ENCODE data around the gene FIBIN.
"Not testable (repeated sequence)": the region's sequence is repeated elsewhere in the genome, so short reads cannot be mapped to it uniquely, and the experiment has no call there.

FIBIN gene

DNA sequence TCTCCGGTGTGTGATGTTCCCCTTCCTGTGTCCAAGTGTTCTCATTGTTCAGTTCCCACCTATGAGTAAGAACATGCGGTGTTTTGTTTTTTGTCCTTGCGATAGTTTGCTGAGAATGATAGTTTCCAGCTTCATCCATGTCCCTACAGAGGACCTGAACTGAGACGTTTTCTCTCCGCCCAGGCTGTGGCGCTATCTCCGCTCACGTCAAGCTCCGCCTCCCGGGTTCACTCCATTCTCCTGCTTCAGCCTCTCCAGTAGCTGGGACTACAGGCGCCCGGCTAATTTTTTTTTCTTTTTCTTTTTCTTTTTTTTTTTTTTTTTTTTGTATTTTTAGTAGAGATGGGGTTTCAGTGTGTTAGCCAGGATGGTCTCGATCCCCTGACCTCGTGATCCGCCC, 16.7 kb upstream of the FIBIN start:
- DNase-seq (ENCODE audit: low read depth) = not testable (repeated sequence)

DNA sequence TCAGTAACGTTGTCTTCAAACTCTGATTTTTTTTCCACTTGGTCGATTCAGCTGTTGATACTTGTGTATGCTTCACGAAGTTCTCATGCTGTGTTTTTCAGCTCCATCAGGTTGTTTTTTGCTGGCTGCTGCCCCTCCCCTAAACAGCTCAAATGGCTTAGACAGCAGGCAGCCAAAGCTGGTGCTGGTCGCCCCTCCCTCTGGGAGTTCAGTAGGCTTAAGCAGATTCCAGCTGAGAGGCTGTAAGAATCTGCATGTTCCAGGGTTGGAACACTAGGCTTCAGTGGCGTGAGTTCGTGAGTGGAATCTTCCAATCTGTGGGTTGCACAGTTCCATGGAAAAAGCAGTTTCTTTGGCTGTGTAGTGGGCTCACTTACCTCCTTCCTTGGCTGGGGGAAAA, 10.3 kb upstream of the FIBIN start:
- DNase-seq (ENCODE audit: low read depth) = no peak

DNA sequence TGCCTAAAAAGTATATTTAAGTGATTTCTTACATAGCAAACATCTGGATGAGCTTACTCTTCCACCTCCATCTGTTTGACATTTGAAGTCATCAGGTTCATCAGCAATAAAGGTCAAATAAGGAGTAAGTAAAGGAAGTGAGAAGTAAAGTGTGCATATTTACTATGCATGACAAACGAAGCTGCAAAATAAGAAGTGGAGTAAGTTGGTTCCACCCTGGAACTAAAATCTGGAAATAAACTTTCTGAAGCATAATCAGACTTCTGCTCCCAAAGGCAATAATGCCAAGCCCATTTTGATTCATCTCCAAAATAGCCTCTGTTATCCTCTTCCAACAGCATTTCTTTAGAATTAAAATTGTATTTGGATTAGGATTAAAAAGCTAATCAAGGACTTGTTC, 8.4 kb upstream of the FIBIN start:
- DNase-seq (ENCODE audit: low read depth) = no peak

DNA sequence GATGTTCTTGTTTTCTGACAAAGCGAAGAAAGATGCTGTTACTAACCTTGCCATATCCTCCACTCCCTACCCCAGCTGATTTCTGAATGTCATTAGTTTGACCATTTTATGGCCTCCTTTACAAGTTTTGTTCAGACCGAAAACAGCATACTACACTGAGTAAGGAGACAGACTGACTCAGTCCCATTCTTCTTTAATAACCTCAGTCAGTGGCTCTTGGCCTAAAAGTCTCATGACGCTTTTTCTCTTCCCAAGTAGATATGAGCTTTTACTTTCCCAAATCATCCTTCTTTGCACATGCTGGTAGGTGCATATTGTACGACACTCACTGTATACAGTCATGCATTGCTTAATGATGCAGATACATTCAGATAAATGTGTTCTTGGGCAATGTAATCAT, 8.0 kb upstream of the FIBIN start:
- no peak for DNase-seq (ENCODE audit: low read depth)

DNA sequence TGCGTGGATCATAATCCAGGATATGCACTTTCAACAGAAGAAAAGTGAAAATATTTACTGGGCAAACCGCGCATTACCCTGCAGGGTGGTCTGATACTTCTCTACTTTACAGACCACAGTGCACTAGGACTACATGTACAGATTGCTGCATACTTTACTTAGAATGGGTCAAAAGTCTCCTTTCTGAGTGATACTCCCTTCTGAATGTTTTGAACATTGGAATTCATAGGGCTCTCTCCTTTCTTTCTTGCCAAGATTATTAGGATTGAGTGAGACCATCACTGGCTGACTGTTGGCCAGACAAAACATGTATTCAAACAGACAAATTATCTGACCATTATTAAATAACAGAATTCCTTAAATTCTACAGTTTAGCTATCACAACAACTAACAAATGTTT, 6.6 kb upstream of the FIBIN start:
- DNase-seq (ENCODE audit: low read depth) = no peak

DNA sequence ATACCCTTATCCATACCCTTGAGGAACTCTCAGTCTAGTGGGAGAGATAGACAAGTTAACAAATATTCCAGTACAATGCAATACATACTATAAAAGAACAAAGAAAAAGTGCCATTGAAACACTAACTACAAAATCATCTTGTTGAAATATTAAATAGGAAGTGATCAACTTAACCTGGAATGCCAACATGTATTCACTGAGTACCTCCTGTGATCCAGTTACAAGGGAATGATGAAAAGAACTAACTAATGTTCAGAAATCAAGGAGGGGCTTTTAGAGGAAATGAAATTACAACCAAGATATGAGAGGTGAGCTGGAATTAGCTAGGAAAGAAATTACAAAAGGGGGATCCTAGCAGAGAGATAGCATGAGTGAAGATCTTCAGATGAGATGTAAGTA, 6.2 kb upstream of the FIBIN start:
- DNase-seq (ENCODE audit: low read depth) = no peak

DNA sequence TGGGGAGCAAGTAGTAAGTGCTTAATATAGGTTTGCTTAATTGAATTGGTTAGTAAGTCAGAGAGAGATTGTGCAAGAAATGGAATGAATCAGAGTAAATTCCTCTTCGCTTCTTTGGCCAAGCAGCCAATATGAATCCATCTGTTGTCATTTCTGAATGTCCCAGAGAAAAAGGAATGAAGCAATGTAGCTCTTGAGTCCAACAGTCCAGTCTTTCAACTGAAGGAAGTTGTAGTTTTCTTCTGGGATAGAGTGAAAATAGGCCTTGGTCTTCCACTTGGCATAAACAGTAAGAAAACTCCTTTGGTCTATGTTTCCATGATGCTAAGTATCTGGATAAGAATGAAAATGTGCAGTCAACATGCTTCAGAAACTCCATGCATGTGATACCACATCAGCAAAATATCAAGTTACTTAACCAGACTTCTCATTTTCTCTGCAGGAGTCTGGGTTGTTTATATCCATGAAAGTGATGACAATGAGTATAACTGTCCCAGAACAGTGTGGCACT, 1.8 kb upstream of the FIBIN start:
- DNase-seq (ENCODE audit: low read depth) = no peak

DNA sequence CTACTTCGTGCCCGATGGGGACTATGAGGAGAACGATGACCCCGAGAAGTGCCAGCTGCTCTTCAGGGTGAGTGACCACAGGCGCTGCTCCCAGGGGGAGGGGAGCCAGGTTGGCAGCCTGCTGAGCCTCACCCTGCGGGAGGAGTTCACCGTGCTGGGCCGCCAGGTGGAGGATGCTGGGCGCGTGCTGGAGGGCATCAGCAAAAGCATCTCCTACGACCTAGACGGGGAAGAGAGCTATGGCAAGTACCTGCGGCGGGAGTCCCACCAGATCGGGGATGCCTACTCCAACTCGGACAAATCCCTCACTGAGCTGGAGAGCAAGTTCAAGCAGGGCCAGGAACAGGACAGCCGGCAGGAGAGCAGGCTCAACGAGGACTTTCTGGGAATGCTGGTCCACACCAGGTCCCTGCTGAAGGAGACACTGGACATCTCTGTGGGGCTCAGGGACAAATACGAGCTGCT, 751 bp downstream of the FIBIN start:
- DNase-seq (ENCODE audit: low read depth) = no peak

DNA sequence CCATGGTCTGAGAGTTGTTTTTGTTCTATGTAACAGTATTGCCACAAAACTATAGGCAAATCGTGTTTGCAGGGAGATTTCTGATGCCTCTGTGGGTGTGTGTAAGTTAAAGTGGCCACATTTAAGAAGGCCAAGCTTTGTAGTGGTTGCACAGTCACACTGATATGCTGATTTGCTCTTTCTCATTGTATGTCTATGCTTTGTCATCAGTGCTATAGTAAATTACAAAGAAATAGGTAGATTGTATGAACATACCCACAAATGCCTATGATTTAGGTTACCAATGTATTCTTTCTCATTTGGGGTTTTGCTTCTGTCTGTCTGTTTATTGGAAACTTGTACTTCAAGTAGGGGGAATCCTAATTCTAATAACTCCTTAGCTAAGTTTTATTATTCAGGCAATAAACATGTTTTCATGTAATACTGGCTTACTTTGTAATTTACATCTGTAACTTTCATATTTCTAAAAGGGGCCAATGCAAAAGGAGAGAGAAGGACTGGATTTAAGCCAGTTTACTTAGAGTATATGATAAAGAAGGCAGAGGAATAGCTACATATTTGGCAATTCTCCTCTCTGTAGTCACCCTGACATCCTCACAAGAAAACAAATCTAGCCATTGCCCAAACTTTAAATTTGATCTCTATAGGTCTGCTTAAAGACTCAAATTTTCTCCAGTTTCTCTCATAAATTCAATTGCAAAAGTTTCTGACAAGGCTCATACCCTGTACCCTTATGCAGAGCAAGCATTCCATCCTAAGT, 2.0 kb downstream of the FIBIN start:
- no peak for DNase-seq (ENCODE audit: low read depth)

DNA sequence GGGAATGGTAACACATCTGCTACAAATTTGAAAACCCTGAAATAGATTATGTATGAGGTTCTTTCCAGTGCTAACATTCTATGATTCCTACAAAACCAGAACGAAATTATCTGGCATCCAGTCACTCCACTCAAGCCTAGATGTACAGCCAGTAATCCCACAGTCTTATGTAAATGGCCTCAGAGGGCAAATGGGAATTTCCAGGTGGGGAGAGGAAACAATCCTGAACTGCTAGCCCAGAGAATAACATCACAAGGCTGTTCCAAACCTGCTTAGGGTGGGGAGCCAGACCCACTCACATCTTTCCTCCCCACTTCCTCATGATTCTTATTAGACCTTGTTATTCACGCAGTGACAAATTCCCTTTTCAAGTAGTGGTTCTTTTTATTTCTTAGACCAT, 3.5 kb downstream of the FIBIN start:
- no peak for DNase-seq (ENCODE audit: low read depth)

DNA sequence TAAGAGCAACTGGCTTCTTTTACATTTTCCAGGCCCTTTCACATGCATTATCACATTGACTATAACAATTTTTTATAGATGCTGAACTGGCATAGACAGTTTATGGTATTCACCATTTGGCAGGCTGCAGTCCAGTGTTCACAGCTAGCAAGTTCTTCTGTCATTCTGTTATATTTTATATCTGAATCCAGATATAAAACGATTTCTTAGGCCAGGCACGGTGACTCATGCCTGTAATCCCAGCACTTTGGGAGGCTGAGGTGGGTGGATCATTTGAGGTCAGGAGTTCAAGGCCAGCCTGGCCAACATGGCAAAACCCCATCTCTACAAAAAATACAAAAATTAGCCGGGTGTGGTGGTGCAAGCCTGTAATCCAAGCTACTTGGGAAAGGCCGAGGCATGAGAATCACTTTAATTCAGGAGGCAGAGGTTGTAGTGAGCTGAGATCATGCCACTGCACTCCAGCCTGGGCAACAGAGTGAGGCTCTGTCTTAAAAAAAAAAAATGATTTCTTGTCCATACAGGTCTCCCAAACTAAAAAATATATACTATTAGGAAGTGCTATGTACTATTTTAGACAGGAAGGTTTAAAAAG, 7.3 kb downstream of the FIBIN start:
- DNase-seq (ENCODE audit: low read depth) = not testable (repeated sequence)

DNA sequence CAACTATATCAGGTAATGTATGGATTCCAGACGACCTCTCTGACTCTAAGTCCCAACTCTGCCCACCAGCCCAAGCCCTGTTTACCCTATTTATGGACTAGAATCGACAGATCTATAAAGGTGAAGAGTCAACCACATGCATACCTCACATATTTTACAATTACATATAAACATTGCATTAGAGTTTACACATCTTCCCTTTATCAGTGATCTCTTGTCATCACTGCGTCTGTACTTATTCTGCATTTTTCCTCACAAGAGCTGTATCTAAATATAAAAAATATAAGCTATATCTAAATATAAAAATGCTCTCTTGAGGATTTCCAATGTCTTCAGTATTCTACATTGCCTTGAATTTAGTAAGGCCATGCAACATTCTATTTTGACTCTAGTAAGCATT, 8.5 kb downstream of the FIBIN start:
- DNase-seq (ENCODE audit: low read depth) = no peak

DNA sequence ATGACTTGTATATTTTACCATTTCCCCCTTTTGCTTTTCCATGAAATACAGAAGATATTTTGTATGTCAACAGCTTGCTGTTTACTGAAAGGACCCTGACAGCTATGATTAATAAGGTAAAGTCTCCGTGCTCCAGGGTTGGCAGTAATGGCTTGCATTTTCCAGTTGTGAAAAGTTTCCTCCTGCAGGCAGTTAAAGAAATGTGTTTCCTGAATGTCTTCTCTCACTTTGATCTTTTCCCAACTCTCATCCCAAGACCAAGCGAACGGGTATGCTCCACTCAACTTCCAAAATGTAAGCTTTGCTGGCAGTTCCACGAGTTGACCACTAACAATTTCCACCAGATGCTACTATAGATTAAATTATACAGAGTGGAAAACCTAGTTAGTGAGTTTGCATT, 8.9 kb downstream of the FIBIN start:
- no peak for DNase-seq (ENCODE audit: low read depth)

DNA sequence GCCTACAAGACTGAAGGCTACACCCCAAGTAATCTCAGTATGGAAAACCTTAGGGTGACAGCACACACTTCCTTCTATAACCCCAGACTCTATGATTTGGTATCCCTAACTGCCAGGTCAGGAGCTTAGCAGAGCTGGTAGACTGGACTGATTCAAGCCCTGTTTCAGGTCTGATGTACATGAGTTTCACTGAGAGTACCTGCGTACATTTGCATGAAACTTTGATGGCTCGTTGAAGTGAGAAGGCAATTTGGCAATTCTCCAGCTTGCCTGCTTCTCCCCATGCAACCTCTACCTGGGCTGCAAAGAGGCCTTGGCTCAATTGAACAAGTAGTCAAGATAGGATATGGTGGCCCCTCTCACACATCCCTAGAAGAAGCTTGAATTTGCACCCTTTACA, 10.2 kb downstream of the FIBIN start:
- DNase-seq (ENCODE audit: low read depth) = no peak

DNA sequence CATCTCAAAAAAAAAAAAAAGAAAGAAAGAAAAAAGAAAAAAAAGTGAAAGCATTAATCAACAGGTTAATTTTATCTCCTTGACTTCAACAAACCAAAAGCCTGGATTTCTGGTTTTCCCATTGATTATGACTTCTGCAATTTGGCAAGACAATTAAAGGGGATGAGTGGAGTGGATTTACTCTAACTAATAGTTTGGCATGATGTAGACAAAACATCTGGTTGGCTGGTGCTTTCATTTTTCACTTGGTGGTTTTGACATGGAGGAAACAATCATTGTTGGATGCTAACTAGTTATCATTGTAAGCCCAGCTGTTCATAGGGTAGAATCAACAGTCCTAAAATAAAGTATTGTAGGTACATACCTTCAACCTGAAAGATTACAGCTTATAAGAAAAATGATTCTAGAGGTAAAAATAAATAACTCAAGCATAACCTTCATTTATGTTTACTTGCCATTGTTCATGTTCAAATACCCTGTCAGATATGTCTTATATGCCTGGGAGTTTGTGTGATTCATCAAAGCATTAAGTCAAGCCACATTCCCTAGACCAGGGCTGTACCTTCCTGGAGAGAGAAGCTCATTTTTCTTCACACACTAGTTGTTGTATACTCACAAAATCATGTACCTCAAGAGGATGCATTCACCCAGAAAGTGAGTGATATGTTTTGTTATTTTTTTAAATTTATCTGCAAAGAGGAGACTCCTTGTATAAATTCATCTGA, 15.1 kb downstream of the FIBIN start:
- no peak for DNase-seq (ENCODE audit: low read depth)

DNA sequence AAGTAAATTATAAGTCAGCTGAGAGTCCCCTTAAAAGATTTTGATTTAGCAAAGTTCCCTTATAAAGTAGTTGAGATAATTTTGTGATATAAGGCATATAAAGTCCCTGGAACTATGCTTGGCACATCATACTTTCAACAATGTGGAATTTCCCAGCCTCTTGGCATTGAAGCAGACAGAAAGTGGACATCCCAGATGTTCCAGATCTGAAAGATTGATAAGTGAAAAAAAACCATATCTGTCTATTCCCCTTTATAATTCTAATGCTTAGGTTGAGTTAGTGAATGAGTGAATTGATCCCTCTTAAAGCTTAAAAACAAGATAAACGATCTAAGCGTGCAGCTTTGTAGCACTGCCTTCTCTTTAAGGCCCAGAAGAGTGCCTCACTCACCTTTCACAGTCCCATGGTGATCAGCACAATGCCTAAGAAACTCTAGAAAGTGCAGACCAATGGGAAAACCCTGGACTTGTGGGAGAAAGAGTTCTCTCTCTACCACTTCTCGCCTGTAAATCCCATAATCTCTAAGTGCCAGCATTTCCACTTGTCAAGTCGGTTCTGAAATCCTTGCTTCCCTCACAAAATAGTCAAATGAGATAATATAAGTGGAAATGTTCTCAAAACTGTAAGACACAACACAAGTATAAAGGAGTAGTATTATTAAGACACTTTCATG, 17.8 kb downstream of the FIBIN start:
- no peak for DNase-seq (ENCODE audit: low read depth)

DNA sequence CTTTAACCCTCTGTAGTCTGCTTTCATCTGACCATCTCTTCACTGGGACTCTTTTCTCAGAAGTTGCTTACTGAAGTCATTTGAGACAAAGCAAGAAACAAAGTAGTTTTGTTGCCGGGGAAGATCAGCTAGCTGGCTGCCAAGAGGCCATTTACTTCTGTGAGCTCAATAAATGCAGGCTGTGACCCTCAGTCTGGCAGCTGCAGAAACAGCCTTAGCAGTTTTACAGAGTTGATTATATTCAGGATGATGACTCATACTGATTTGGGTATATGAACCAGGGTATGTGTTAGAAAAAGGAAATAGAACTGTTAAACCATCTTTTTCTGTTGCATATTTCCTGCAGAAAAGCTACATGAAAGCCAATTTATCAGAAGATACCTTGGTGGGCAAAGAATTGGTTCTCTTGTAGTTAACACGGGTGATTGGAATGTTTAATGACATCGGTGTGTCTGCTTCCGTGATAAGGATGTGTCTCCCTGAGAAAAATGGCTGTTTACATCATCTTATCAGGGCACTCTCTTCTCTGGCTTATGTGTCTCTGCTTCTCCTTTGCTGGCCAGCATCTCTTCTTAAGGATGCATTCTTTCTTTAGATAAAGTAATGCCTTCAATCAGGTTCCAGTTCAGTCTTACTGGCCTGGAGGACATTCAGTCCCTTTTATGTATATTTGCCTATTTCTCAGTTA, 18.5 kb downstream of the FIBIN start:
- no peak for DNase-seq (ENCODE audit: low read depth)

DNA sequence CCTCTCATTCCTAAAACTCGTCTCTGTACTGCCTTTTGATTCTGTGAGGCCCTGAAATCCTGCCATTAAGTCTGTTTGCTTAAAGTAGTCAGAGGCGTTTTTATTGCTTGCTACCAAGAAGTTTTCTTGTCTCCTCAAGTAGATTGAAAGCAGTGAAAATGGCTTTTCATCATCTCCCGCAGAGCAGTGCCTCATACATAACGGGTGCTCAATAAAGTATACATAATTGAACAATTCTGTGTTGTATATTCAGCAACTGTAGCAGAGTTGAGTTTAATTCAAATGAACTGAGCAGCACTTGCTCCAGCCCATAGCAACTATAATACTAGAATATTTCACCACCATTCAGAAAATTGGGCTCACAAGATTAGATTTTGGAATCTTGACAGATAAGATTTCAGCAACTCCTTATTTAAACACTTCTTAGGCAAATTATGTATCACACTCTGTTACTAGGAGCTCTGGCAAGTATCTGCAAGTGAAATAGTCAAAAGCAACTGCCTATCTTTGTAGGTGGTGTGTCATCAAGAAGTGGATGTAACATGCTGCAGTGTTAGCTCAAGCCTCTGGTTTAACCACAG, 20.0 kb downstream of the FIBIN start:
- no peak for DNase-seq (ENCODE audit: low read depth)

DNA sequence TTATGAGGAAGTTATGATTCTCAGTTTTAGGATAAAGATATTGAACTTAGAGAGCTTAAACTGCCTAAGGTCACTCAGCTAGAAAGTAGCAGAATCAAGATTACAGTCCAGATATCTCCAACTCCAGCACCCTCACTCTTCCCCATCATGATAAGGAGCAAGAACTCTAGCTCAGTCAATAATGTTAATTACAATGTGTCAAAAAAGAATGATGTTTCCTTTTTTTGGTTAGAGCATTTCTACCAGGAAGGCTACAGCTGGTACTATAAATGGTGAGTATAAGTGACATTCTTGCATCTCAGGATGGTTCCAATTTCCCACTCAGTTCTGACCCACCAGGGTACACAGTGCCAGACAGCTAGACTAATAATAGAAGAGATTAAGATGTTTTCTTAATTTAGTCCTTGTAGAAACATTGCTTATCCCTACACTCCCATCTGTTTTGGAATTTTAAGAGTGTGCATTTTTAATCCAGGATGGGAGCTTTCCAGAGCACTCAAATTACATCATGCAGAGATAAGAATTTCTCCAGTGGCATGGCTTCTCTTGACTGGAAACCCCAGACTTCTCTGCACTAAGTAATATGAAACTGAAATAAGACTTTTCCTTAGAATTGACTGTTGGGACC, 25.1 kb downstream of the FIBIN start:
- DNase-seq (ENCODE audit: low read depth) = no peak

DNA sequence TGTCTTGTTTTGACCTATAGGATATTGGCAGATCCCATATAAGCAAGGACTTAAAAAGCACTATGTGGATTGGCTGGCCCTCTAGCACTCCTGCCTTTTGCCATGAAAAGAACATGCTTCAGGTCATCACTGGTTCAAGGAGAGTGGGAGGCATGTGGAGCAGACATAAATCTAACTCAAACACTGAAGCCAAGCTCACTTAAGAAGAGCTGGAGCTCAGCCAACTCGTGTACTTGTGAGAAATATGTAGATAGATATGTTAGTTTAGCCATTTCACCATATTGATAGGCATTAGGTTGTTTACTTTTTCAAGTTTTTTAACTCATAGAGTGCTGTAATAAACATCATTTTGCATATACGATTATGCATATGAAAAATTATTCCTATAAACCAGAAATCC, 26.8 kb downstream of the FIBIN start:
- DNase-seq (ENCODE audit: low read depth) = no peak

DNA sequence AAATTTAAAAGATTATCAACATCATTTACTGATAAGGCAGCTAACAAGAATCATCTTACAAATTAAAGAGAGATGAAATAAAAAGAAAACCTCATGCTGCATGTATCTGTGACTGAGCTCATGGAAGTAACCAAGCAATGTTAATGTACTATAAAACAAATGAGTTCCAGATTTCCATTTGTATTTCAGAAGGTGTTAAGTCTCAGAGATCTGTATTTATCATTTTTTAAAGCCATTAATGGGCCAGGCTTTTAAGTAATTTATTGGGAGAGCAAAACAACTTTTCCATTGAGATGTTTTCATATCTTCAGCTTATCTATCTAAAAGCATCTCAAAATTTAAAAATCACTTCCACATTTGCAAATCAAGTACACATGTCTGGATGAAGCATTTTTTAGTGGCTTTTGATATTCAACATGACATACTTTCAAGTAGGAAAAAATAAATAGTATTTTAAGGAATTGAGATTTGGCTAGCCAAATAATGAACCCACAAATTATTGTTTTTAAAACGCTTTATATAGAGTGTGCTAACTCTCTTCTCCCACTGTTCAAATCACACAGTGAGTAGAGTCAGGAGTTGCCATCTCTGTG, 28.8 kb downstream of the FIBIN start:
- DNase-seq (ENCODE audit: low read depth) = no peak

Measured in stimulated activated CD8-positive, alpha-beta memory T cell treated with anti-CD3 and anti-CD28 coated beads, Interleukin-15, amount 100 ng/mL, for 1 hour (primary cell).